GM21737 (cell line): ENCODE data around the gene POMT1.

Source experiments
- ATAC-seq: cut with Tn5 transposase; IDR thresholded peaks from one replicate; pipeline ENCODE4 v1.9.1; 2021; ENCODE audit warnings: mild to moderate bottlenecking, moderate library complexity; ENCODE audit not compliant: unreplicated experiment

The POMT1 gene

GRCh38 chr9:131522257-131523085 lies 19.8 kb downstream of the POMT1 start:
- ATAC-seq = no peak

DNA sequence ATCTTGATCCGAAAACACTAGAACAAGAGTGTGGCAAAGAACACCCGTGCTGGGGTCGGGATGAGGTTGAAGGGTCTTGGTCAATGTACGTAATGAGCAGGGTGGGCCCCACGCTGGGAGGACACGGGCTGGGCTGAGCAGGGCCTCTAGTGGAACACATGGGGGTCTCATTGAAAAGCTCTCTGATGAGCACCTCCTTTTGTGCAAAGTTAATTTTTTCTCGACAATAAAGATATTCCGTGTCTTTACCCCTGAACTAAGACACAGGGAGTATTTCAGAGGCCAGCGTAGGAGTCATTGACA lies 20.3 kb downstream of the POMT1 start:
- no peak for ATAC-seq

GRCh38 chr9:131523451-131524435 lies 21.0 kb downstream of the POMT1 start:
- ATAC-seq = no peak

- ATAC-seq = no peak
Measured at GRCh38 chr9:131524665-131525315, 22.1 kb downstream of the POMT1 start.

DNA sequence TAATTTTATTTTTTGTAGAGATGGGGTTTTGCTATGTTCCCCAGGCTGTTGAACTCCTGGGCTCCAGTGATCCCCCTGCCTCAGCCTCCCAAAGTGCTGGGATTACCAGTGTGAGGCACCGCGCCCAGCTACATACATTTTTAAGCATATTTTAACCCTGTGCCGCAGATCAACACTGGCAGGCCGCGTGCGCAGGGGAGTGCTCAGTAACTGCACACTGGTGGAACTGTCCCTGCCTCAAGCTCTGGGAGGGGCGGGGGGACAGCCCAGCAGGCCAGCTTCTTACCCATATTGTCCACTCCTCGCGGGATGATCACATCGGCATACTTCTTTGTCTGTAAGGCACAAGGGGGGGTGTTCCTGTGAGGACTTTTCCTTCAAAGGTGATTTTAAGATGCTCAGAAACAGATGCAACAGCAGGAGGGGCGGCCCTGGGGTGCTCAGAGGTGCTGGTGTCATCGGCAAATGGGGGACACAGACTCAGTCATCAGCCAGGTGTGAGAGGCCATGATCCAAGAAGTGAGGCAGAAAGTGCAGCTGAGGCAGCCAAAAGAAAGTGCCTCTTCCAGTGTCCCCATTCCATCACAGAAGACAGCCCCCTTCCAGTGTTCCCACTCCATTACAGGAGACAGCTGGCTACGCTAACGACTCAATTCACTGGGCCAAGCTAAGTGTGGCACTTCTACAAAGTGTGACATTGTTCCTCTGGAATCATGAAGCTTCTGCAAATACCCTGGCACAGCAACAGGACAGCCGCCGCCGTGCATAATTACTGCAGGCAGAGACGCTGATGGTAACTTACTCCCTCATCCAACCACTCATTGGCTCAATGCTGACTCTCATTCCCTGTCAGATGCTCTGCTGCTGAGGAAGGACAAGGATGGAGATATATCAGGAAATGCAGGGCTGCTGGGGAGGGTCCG lies 23.2 kb downstream of the POMT1 start:
- no peak for ATAC-seq

- no peak for ATAC-seq
Measured at GRCh38 chr9:131528186-131528585, 25.5 kb downstream of the POMT1 start.

GRCh38 chr9:131528886-131529505 lies 26.3 kb downstream of the POMT1 start:
- ATAC-seq = no peak

DNA sequence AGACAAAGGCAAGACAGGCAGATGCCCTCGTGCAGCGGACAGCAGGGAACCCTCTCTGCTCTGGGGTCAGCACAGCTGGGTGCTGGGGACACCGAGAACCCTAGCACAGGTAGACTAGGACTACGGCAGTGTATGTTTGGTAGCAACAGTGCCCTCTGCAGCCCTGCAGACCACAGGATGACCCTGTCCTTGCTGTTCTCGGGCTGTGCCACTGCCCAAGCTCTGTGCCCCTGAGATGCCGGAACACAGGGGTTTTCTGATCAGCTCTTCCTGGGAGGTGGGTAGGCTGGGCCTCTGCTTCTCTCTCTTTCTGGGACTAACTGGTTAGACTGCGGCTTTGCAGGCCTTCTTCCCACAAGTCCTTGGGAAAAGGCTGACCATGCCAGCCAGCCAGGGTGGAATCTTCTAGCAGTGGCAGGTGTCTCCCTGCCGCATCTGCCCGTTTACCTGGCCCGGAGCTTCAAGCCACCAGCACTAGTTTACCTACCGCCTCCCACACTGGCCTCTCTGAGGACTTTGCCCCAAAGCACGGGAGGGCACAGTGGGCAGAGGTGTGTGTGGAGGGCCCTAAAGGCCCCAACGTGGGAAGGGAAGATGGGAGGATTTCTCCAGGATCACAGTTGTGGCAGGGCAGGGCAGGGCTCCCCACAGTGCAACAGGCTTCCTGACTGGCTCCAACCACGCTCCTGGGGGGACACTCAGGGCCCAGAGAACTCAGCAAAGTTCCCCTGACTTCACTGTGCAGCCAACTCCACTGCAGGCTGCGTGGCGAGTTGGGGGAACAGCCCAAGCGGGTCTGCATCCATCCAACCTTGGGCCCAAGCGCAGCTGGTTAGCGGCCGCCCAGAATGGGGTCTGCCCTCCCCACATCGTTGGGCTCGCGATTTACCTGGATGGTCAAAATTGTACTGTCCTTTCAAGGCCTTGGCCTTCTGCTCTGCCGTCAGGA lies 27.2 kb downstream of the POMT1 start:
- ATAC-seq = no peak

GRCh38 chr9:131530546-131530919 lies 27.8 kb downstream of the POMT1 start:
- ATAC-seq = no peak

DNA sequence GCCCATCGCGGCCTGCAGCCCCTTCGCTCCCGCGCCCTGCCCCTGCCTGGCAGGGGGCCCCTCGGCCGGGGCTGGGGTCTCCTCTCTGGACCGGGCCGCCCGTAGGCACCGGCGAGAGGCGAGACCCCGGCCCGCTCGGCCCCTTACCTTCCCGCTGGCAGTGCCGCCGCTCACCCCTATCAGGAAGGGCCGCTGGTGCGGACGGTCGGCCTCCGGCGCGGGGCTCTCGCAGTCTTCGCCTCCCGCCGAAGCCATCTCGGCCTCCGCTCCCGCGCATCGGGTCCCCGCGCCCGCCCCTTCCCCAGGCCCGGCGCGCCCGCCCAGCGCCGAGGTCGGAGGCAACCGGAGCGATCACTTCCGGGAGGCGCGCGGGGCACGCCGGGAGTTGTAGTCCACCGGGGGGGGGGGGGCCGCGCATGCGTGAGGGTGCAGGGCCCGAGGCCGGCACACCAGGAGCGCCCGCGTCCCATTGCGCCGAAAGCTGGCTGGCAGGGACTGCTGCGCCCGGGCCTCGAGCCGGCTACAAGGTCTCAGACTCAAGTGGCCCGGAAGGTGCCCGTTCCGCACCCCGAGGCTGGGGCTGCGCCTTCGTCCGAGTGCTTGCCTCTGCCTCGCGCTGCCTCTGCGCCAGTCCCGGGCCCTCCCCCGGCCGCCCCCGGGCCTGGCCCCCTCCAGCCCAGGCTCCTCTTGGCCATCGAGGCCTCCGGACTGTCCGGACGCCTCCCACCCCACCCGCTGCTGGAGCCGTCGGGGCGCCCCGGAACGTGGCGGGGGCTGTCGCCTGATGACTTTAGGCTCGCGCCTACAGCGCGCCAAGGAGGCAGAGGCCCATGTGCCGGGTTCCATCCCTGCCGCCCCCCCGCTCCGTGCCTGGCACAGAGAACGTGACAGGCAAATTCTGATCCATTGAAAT lies 28.5 kb downstream of the POMT1 start, which contains the start of gene UCK1:
UCK1 (minus strand) TSS at position 344 of the 913 bp plus-strand sequence; CDS start at position 255, 89 bp downstream.
- ATAC-seq = peak; percentile 76

GRCh38 chr9:131534721-131535237 lies 32.1 kb downstream of the POMT1 start:
- no peak for ATAC-seq

DNA sequence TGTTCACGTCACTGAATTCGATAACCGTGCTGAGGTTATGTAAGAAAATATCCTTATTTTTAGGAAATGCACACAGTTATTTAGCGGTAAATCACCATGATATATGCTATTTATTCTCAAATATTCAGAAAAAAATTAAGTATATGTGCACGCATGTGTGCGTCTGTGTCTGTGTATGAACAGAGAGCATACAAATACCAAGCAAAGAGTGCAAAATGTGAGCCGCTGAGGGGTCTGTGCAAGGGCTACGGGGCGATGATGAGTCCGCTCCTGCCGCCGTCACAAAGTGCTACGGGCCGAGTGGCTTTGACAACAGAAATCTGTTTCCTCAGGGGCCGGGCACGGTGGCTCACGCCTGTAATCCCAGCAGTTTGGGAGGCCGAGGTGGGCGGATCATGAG lies 35.2 kb downstream of the POMT1 start:
- no peak for ATAC-seq

DNA sequence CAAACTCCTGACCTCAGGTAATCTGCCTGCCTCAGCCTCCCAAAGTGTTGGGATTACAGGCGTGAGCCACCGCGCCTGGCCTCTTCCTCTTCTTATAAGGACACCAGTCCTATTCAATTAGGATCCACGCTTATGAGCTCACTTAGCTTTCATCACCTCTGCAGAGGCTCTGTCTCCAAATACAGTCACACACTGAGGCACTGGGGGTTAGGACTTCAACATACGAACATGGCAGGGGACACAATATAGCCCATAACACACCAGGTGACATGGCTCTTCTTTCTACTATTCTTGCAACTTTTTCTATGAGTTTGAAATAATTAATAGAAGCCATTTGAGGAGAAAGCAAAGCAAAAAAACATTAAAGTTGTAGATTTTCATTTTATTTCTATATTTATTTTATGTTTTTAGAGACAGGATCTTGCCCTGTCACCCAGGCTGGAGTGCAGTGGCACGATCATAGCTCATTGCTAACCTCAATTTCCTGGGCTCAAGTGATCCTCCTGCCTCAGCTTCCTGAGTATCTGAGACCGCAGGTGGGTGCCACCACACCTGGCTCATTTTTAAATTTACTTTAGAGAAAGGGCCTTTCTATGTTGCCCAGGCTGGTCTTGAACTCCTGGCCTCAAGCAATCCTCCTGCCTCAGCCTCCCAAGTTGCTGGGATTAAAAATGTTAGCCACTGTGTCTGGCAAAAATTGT lies 36.7 kb downstream of the POMT1 start:
- ATAC-seq = no peak

- ATAC-seq = no peak
Measured at GRCh38 chr9:131543141-131543540, 40.4 kb downstream of the POMT1 start.

GRCh38 chr9:131545003-131545785 lies 42.5 kb downstream of the POMT1 start, which contains the start of gene PRRT1B:
TSS of gene PRRT1B (plus strand) at chr9:131545523. CDS start at chr9:131545616, 93 bp downstream.
- ATAC-seq = no peak

- no peak for ATAC-seq
Measured at GRCh38 chr9:131545786-131546335, 43.1 kb downstream of the POMT1 start.
